ENCODE results near the gene GRIN2D. TPM values are rescaled to one million over a fixed set of nuclear protein-coding genes. Genes with fewer than 3 reads are reported as not detected.

Gene GRIN2D
- total RNA-seq, 1 experiment from 2014 or later = 0.35 TPM

DNA sequence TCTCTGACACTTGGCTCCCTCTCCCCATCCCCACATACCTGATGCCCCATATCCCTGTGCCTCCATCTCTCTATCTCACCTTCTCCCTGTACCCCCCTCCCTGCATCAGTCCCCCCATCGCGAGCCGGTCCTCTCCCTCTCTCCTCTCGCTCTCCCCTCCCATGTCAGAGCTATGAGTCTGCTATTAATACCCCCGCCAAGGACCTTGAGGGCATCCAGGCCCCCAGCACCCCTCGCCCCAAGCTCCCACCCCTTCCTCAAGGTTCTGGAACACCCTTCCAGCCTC, 1.6 kb downstream of the GRIN2D start:
- TF ChIP-seq CTCF (IDR thresholded peaks at IDR 0.05; ENCODE audit: unreplicated experiment) = no peak
- H3K9me3 Mint-ChIP-seq (ENCODE audit: unreplicated experiment) = no peaks in the 10 kb centered on the region
- H3K27ac Mint-ChIP-seq (ENCODE audit: low read depth, unreplicated experiment) = no peak overlapping the region
- ChIA-PET POLR2A (interaction anchor here (0.6 to 1.2 kb wide), 4 partner anchors 24 to 74 kb away, joined by 3 to 9 read pairs (median 3); partner anchors contain the start of gene GRWD1), CTCF (interaction anchor here (0.6 kb wide), 1 partner anchor 98 kb away, joined by 3 read pairs; no protein-coding TSS in a partner anchor)
- DNase-seq (ENCODE audit: unreplicated experiment) = no peak
- intact Hi-C loops (cut with micrococcal nuclease) = no loop called here
- peak overlapping the region; percentile 91 for H3K4me3 Mint-ChIP-seq (ENCODE audit: unreplicated experiment)
- H3K36me3 Mint-ChIP-seq (ENCODE audit: insufficient read depth, unreplicated experiment) = peaks cover 7% of the 10 kb centered on the region
- peaks cover 43% of the 10 kb centered on the region for H3K4me1 Mint-ChIP-seq (ENCODE audit: insufficient read depth, unreplicated experiment)
- H3K27me3 Mint-ChIP-seq (ENCODE audit: insufficient read depth, unreplicated experiment) = peaks cover 22% of the 10 kb centered on the region
- BruUV-seq (replicated peaks) = no TSS peak

GRCh38 chr19:48395499-48395898, 2.0 kb downstream of the GRIN2D start:
- BruUV-seq (replicated peaks) = no TSS peak
- POLR2A ChIA-PET = interaction anchor here (0.6 to 1.2 kb wide), 5 partner anchors 24 to 1159 kb away, joined by 3 to 9 read pairs (median 3); partner anchors contain the start of gene GRWD1
- H3K27me3 Mint-ChIP-seq (ENCODE audit: insufficient read depth, unreplicated experiment) = peaks cover 22% of the 10 kb centered on the region
- intact Hi-C loops (cut with micrococcal nuclease) = no loop called here
- H3K4me3 Mint-ChIP-seq (ENCODE audit: unreplicated experiment) = peak overlapping the region; percentile 91
- H3K27ac Mint-ChIP-seq (ENCODE audit: low read depth, unreplicated experiment) = no peak overlapping the region
- peaks cover 7% of the 10 kb centered on the region for H3K36me3 Mint-ChIP-seq (ENCODE audit: insufficient read depth, unreplicated experiment)
- no peak for TF ChIP-seq CTCF (IDR thresholded peaks at IDR 0.05; ENCODE audit: unreplicated experiment)
- DNase-seq (ENCODE audit: unreplicated experiment) = no peak
- H3K9me3 Mint-ChIP-seq (ENCODE audit: unreplicated experiment) = no peaks in the 10 kb centered on the region
- CTCF ChIA-PET = interaction anchor here (0.6 to 0.7 kb wide), 4 partner anchors 25 to 693 kb away, joined by 3 read pairs; no protein-coding TSS in a partner anchor
- peaks cover 43% of the 10 kb centered on the region for H3K4me1 Mint-ChIP-seq (ENCODE audit: insufficient read depth, unreplicated experiment)

GRCh38 chr19:48396016-48396823, 2.8 kb downstream of the GRIN2D start:
- peaks cover 22% of the 10 kb centered on the region for H3K27me3 Mint-ChIP-seq (ENCODE audit: insufficient read depth, unreplicated experiment)
- POLR2A ChIA-PET = interaction anchor here (0.7 to 1.2 kb wide), 2 partner anchors 49 to 1158 kb away, joined by 3 to 9 read pairs; no protein-coding TSS in a partner anchor
- no peak for DNase-seq (ENCODE audit: unreplicated experiment)
- peaks cover 43% of the 10 kb centered on the region for H3K4me1 Mint-ChIP-seq (ENCODE audit: insufficient read depth, unreplicated experiment)
- no peak overlapping the region for H3K27ac Mint-ChIP-seq (ENCODE audit: low read depth, unreplicated experiment)
- H3K9me3 Mint-ChIP-seq (ENCODE audit: unreplicated experiment) = no peaks in the 10 kb centered on the region
- no peak for TF ChIP-seq CTCF (IDR thresholded peaks at IDR 0.05; ENCODE audit: unreplicated experiment)
- H3K4me3 Mint-ChIP-seq (ENCODE audit: unreplicated experiment) = peak overlapping the region; percentile 91
- peaks cover 2% of the 10 kb centered on the region for H3K36me3 Mint-ChIP-seq (ENCODE audit: insufficient read depth, unreplicated experiment)
- intact Hi-C loops (cut with micrococcal nuclease) = no loop called here
- BruUV-seq (replicated peaks) = no TSS peak
- CTCF ChIA-PET = interaction anchor here (0.6 to 0.7 kb wide), 3 partner anchors 24 to 692 kb away, joined by 3 read pairs; no protein-coding TSS in a partner anchor

GRCh38 chr19:48396824-48397176, 3.3 kb downstream of the GRIN2D start:
- Mint-ChIP-seq H3K9me3 (ENCODE audit: unreplicated experiment) (no peaks in the 10 kb centered on the region), H3K4me3 (ENCODE audit: unreplicated experiment) (peak overlapping the region; percentile 91), H3K27ac (ENCODE audit: low read depth, unreplicated experiment) (no peak overlapping the region), H3K27me3 (ENCODE audit: insufficient read depth, unreplicated experiment) (peaks cover 22% of the 10 kb centered on the region), H3K4me1 (ENCODE audit: insufficient read depth, unreplicated experiment) (peaks cover 43% of the 10 kb centered on the region), H3K36me3 (ENCODE audit: insufficient read depth, unreplicated experiment) (no peaks in the 10 kb centered on the region)
- TF ChIP-seq CTCF (IDR thresholded peaks at IDR 0.05; ENCODE audit: unreplicated experiment) = no peak
- BruUV-seq (replicated peaks) = no TSS peak
- intact Hi-C loops (cut with micrococcal nuclease) = no loop called here
- CTCF ChIA-PET = no interaction called here
- DNase-seq (ENCODE audit: unreplicated experiment) = no peak
- POLR2A ChIA-PET = no interaction called here
